ENCODE measurements around the gene EIF4EBP3.

Gene EIF4EBP3

DNA sequence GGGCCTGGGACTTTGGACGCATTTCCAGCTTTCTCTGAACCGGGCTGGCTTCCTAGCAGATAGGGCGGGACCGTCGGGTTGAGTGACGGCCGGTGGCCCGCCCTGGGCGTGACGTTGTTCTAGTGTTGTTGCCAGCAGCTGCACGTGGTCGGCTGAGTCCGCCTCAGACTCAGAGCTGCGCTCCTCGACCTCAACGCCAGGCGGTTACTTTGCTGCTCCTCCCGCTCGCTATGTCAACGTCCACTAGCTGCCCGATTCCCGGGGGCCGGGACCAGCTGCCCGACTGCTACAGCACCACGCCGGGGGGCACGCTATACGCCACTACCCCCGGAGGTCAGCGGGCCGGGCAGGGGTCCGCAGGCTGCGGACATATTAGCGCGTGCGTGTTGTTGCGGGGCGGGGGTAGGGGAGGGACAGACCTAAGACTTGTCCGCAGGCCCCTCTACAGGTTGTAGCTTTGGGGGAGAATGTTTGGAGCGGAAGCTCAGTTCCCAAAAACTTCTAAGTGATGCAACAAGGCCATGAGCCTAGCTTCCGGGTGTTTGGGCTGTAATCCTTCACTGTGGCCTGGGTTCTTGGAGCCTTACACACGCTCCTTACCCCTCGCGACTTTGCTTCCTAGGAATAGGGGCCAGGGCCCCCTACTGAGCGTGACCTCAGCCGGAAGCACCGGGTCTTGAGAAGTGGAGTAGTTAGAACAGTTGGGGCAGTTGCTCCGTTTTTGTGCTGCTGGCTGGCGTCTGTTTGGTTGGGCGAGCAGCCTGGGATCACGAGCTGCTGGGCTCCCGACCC, at the start of gene EIF4EBP3:
EIF4EBP3 (plus strand) TSS at position 155 of the 792 bp plus-strand sequence; CDS start at position 231, 76 bp downstream.
- ATAC-seq: peak; percentile 98 to 99

- no peak for ATAC-seq
Observed at GRCh38 chr5:140497897-140498296, 49.6 kb upstream of the EIF4EBP3 start.

- no peak for ATAC-seq
Observed at GRCh38 chr5:140498591-140498990, 48.9 kb upstream of the EIF4EBP3 start.

DNA sequence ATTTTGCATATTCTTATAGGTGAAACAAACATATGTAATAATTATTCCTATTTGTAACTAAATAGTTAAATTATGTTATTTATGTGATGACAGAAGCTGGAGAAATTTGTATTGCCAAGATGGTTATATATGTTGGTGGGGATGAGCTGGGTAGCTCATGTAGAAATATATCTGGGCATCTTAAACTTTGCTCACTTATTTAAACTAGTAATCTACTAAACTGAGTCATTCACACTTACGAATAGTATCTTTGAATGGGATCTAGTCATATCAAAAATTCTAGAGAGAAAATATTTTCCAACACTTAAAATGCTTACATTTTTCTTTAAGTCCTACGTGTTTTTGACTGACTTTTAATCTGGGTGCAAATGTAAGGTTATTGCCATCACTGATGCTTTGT, 44.6 kb upstream of the EIF4EBP3 start:
- ATAC-seq: peak in 1 of 2 donors; percentile 75

GRCh38 chr5:140509898-140510297, 37.6 kb upstream of the EIF4EBP3 start:
- ATAC-seq: no peak

- no peak for ATAC-seq
Observed at GRCh38 chr5:140513124-140513523, 34.3 kb upstream of the EIF4EBP3 start.

DNA sequence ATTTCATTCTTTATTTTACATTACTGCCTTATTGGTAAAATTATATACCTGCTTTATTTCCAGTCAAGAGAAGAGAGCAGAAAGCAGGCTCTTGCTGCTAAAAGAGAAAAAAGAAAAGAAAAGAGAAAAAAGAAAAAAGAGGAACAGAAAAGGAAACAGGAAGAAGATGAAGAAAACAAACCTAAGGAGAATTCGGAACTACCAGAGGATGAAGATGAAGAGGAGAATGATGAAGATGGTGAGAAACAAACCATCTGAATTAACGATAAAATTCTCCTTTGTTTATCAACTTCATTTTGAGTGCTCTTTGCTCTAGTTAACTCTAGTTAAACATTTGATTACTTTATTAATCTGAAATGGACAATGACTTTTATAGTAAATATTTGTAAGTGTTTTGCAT, 23.5 kb upstream of the EIF4EBP3 start:
- no peak for ATAC-seq

GRCh38 chr5:140540227-140540626, 7.2 kb upstream of the EIF4EBP3 start:
- no peak for ATAC-seq

DNA sequence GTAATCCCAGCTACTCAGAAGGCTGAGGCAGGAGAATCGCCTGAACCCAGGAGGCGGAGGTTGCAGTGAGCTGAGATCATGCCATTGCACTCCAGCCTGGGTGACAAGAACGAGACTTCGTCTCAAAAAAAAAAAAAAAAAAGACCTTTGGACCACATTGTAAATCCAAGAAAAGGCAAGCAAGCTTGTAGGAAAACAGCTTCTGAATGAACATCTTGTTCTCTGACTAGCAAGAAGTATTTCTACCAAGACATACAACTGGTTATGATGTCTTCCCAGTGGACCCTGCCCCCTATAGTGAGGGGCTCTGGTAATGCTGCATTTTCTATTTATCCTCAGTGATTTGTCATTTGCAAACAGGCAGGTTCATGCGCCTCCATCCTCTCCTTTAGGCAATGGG, 4.5 kb upstream of the EIF4EBP3 start:
- ATAC-seq: no peak

GRCh38 chr5:140544986-140545385, 2.5 kb upstream of the EIF4EBP3 start:
- no peak for ATAC-seq

GRCh38 chr5:140545606-140546005, 1.9 kb upstream of the EIF4EBP3 start:
- ATAC-seq: no peak

DNA sequence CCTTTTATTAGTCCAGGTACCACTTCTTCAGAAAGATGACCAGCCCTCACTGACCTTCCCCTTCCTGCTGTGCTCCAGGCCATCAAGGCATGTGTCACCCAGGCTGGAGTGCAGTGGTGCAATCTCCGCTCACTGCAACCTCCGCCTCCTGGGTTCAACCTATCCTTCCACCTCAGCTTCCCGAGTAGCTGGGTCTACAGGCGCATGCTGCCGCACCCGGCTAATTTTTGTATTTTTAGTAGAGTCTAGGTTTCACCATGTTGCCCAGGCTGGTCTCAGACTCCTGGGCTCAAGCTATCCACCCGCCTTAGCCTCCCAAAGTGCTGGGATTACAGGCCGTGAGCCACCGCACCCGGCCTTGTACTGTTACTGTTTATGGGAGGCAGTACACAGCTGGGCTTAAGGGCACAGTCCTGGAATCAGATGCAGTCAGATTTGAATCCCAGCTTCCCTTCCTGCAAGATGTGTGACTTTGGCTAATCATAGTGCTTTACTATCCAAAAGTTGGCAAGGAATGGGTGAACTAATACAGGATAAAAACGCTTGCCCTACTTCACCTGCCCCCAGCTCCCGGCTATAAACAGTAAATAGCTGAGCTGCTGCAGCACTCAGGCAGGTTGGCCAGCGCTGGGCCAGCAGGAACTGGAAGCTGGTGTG, 483 bp upstream of the EIF4EBP3 start:
- no peak for ATAC-seq

GRCh38 chr5:140548300-140548688, 832 bp downstream of the EIF4EBP3 start:
- ATAC-seq: peak in 1 of 2 donors; percentile 1

GRCh38 chr5:140548791-140549190, 1.3 kb downstream of the EIF4EBP3 start:
- no peak for ATAC-seq

DNA sequence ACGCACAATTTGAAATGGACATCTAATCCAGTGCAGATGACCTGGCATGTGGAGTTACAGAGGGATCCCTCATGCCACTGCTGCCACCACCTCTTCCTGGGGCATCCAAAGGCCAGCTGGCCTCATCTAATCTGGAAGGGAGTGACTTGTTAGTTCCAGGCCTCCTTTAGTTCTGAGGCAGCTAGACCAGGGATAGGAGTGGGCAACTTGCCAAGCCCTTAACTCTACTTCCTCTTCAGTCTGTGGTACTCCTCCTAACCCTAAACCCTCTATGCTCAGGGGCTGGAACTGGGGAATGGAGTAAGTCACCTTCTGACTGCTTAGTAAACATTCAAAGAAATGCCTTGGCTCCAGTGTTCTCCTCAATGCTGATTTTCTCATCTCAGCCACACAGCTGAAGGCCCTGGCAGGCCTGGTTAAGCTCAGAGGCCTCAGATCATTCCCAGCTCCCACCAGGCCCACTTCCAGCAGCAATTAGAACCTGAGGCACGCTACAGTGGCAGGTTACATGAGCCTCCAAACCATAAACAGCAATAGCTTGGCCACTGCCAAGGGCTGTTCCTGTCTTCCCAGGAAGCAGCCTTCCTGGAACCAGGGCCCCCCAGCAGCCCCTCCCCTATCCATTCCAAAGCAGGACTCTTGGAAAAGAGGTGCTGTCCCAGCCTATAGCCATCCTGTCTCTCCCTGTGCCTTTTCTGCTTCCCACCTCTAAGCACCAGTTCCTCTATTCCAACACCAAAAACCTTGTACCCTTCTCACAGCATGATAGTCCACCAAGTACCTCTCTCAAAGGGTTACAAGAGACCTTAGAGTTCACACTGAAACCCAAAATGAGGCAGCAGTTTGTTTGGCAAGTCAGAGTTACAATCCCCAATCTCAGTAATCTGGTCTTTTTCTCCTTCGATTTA, 2.0 kb downstream of the EIF4EBP3 start:
- no peak for ATAC-seq

- no peak for ATAC-seq
Observed at GRCh38 chr5:140550147-140551079, 3.0 kb downstream of the EIF4EBP3 start.

DNA sequence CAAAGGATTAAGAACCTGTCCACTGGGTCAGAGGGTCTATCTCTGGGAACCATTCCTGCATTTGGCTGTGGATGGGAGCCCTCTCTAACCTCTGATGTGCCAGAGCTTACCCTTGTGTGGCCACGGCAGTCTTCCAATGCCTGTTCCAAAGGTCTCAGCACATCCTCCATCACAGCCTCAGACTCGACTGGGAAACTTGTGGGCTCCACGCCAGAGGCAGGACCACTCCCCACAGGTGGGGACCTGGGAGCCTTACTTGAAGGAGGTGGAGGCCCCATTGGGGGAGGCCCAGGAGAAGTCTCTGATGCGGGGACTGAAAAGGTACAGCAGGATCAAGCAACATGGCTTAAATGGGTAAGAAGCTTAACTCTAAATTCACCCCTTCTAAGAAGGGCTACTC, 4.4 kb downstream of the EIF4EBP3 start:
- ATAC-seq: no peak

DNA sequence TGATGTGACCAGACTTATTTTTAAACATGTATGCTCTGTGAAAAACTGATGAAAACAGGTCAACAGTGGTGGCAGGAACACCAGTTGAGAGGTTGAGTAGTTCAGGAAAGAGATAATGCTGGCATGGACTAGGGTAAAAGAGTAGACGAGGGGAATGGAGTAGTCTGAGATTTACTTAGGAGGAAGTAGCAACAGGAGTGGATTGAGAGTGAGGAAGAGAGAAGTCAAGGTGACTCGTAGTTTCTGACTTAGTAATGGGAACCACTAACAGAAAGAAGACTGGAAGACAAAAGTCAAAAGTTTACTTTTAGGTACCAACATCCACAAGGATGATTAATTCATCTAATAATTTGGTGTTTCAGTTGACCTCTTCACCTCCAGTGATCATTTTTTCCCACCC, 6.2 kb downstream of the EIF4EBP3 start:
- ATAC-seq: peak; percentile 37 to 48

DNA sequence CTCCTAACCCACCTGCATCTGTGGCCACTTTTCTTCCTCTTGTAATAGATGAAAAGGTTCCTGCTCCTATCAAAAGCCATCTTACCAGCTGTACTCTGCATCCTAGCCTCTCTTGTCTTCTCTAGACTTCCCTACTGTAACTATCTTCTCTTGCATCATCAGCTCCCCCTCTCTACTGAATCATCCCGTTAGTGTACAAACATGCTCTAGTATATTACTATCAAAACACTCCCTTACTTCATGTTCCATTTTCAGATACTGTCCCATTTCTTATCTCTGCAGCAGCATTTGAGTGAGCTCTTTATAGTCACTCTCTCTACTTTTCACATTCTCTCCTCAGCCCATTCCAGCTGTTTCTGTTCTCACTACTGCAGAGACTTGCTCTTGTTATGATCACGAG, 7.0 kb downstream of the EIF4EBP3 start:
- no peak for ATAC-seq

GRCh38 chr5:140555747-140556312, 8.4 kb downstream of the EIF4EBP3 start:
- no peak for ATAC-seq

DNA sequence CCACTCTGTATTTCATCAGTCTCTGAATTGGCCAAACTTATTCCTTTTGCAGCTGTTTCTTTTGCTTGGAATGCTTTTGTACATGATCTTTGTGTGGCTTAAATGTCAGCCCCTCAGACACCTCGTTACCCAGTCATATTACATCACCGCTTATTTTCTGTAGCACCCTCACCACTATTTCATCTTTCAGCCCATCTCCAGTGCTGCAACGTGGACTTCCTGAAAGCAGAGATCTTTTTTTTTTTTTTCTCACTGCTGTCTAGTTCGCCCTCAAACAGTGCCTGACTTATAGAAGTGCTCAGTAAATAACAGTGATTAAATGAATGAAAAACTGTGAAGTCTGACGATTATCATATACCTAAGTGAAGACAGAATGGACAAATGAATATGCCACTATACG, 9.0 kb downstream of the EIF4EBP3 start:
- ATAC-seq: no peak

All from activated CD4-positive, CD25-positive, alpha-beta regulatory T cell treated with anti-CD3 and anti-CD28 coated beads, Interleukin-2, amount 50 U/mL, for 24 hours (primary cell).